Endodermal cell (in vitro differentiated cells): ENCODE data around the gene SOX5. TPM values are rescaled to one million over a fixed set of nuclear protein-coding genes. Genes with fewer than 3 reads are reported as not detected.
"Not testable (repeated sequence)": the region's sequence is repeated elsewhere in the genome, so short reads cannot be mapped to it uniquely, and the experiment has no call there.

Experiments
- DNase-seq: peaks from one replicate; pipeline ENCODE4 v3.0.0-alpha.2; 2017
- H3K27ac ChIP-seq: 2 replicates; pipeline ENCODE4 v1.5.1; 2013; ENCODE audit warnings: mild to moderate bottlenecking, low read depth, low read length, moderate library complexity
- H3K27me3 ChIP-seq: 2 replicates; pipeline ENCODE4 v1.6.1; 2013; ENCODE audit warnings: mild to moderate bottlenecking, low read length, moderate library complexity; ENCODE audit not compliant: insufficient read depth, control insufficient read depth, poor library complexity, severe bottlenecking
- H3K36me3 ChIP-seq: 2 replicates; pipeline ENCODE4 v1.7.0; 2013; ENCODE audit warnings: mild to moderate bottlenecking, low read length, moderate library complexity; ENCODE audit not compliant: control insufficient read depth, insufficient read depth
- H3K4me1 ChIP-seq: one replicate; pipeline ENCODE4 v1.7.0; 2013; ENCODE audit warnings: low read length; ENCODE audit not compliant: control insufficient read depth, insufficient read depth
- H3K4me3 ChIP-seq: 2 replicates; pipeline ENCODE4 v1.5.1; 2013; ENCODE audit warnings: mild to moderate bottlenecking, low read length, moderate library complexity
- H3K9ac ChIP-seq: 2 replicates; pipeline ENCODE4 v1.6.1; 2013; ENCODE audit warnings: mild to moderate bottlenecking, low read length, moderate library complexity; ENCODE audit not compliant: poor library complexity, severe bottlenecking; ENCODE audit errors: extremely low read depth
- H3K9me3 ChIP-seq: 2 replicates; pipeline ENCODE4 v1.6.1; 2013; ENCODE audit warnings: mild to moderate bottlenecking, low read length, moderate library complexity; ENCODE audit not compliant: control insufficient read depth
- H3K27ac Mint-ChIP-seq: 2 replicates; pipeline ENCODE4 v1.8.0; 2020; ENCODE audit warnings: mixed read lengths
- H3K27me3 Mint-ChIP-seq: 2 replicates; pipeline ENCODE4 v1.8.0; 2021; ENCODE audit warnings: mild to moderate bottlenecking, mixed read lengths; ENCODE audit not compliant: insufficient read depth
- H3K36me3 Mint-ChIP-seq: 2 replicates; pipeline ENCODE4 v1.8.0; 2020; ENCODE audit warnings: low read depth, mixed read lengths
- H3K4me1 Mint-ChIP-seq: 2 replicates; pipeline ENCODE4 v1.8.0; 2020; ENCODE audit warnings: mixed read lengths
- H3K4me3 Mint-ChIP-seq: 2 replicates; pipeline ENCODE4 v1.8.0; 2020; ENCODE audit warnings: mild to moderate bottlenecking, moderate library complexity, mixed read lengths
- H3K9me3 Mint-ChIP-seq: 2 replicates; pipeline ENCODE4 v1.8.0; 2020; ENCODE audit warnings: mild to moderate bottlenecking, mixed read lengths
- WGBS, 2 experiments: methylation state at CpG; one replicate each; pipeline versions ENCODE4 v1.1.5 to v1.1.7; 2013; ENCODE audit warnings: missing lambda C conversion rate in 2 of 2, mixed read lengths in 1 of 2; ENCODE audit not compliant: insufficient coverage in 1 of 2, insufficient read length in 1 of 2; 5-methylcytosine and 5-hydroxymethylcytosine counted together
- total RNA-seq, 2 donors: library from RNA; stranded (reverse); fragmentation: NEBNext Ultra II Directional in 1 of 2; extraction: Animal tissue kit (Norgen Biotek cat#: 25700) in 1 of 2; gene quantifications; 2 replicates in 1 of 2; 3 replicates in 1 of 2; pipeline ENCODE4 v1.2.1, GENCODE V29; 2021
- TF ChIP-seq, protein P1 (sequence below): fragments of 200-600 bp; sonication (generic); conservative IDR thresholded peaks from 2 replicates; pipeline ENCODE4 v1.5.0; 2021; ENCODE audit warnings: antibody characterized with exemption, mild to moderate bottlenecking

SOX5 gene
- total RNA-seq, 2 donors from 2014 or later, result 6.8 to 30.7 TPM

DNA sequence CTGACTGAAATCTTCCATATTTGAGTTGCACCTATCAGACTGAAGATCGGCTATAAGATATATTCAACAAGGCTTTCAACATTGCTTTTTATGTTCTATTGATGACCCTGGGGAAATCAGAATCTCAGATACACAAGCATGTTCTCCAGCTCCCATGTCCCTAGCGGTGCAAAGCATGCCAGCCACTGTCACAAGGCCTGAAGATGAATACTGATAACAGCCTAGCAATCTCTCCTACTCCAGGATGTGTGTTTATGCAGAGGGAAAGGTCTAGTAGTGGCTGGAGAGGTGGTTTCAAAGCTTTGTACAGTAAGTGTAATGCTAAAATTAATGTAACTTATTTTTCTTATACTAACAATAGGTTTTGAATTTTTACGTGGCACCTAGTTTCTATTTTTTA is 64.6 kb downstream of the SOX5 start:
- DNase-seq, result no peak
- Histone ChIP-seq H3K9ac (no peak overlapping the region), H3K4me3 (no peak overlapping the region), H3K36me3 (no peaks in the 10 kb centered on the region), H3K27ac (no peak overlapping the region), H3K4me1 (peaks cover 3% of the 10 kb centered on the region), H3K9me3 (no peaks in the 10 kb centered on the region), H3K27me3 (no peaks in the 10 kb centered on the region)
- Mint-ChIP-seq H3K27ac (no peak overlapping the region), H3K9me3 (no peaks in the 10 kb centered on the region), H3K27me3 (no peaks in the 10 kb centered on the region), H3K36me3 (no peaks in the 10 kb centered on the region), H3K4me3 (no peak overlapping the region), H3K4me1 (peaks cover 39% of the 10 kb centered on the region)
- 93 to 100% methylated on average over 3 of the region's 3 CpGs for WGBS, 2 experiments
- TF ChIP-seq, protein P1, sequence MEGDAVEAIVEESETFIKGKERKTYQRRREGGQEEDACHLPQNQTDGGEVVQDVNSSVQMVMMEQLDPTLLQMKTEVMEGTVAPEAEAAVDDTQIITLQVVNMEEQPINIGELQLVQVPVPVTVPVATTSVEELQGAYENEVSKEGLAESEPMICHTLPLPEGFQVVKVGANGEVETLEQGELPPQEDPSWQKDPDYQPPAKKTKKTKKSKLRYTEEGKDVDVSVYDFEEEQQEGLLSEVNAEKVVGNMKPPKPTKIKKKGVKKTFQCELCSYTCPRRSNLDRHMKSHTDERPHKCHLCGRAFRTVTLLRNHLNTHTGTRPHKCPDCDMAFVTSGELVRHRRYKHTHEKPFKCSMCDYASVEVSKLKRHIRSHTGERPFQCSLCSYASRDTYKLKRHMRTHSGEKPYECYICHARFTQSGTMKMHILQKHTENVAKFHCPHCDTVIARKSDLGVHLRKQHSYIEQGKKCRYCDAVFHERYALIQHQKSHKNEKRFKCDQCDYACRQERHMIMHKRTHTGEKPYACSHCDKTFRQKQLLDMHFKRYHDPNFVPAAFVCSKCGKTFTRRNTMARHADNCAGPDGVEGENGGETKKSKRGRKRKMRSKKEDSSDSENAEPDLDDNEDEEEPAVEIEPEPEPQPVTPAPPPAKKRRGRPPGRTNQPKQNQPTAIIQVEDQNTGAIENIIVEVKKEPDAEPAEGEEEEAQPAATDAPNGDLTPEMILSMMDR, result no peak

DNA sequence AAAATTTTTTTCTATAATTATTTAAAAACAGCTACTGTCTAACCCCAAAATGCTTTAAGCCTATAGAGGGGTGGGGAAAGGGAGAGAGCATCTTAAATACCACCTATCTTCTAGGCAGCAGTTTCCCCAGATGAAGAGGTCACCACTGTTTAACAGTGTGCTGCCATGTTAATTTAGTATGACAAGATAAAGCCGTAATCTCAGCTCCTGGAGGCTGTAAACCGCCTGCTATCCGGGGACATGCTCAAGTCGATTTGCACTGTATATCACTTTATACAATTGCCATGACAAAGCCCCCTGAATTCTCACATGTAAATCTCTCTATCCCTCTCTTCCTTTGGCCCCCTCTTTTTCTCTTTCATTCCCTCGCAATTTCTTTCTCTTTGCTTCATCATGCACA is 68.5 kb downstream of the SOX5 start:
- H3K27me3 Mint-ChIP-seq, result no peaks in the 10 kb centered on the region
- no peak overlapping the region for H3K4me3 ChIP-seq
- peaks cover 2% of the 10 kb centered on the region for H3K36me3 Mint-ChIP-seq
- TF ChIP-seq, protein P1, result no peak
- no peak for DNase-seq
- peaks cover 16% of the 10 kb centered on the region for H3K4me1 Mint-ChIP-seq
- no peaks in the 10 kb centered on the region for H3K36me3 ChIP-seq
- no peak overlapping the region for H3K27ac ChIP-seq
- no peak overlapping the region for H3K27ac Mint-ChIP-seq
- peaks cover 3% of the 10 kb centered on the region for H3K4me1 ChIP-seq
- H3K4me3 Mint-ChIP-seq, result no peak overlapping the region
- H3K9me3 Mint-ChIP-seq, result peaks cover 3% of the 10 kb centered on the region
- no peaks in the 10 kb centered on the region for H3K9me3 ChIP-seq
- no peak overlapping the region for H3K9ac ChIP-seq
- no peaks in the 10 kb centered on the region for H3K27me3 ChIP-seq
- 87 to 98% methylated on average over 5 of the region's 5 CpGs for WGBS, 2 experiments

DNA sequence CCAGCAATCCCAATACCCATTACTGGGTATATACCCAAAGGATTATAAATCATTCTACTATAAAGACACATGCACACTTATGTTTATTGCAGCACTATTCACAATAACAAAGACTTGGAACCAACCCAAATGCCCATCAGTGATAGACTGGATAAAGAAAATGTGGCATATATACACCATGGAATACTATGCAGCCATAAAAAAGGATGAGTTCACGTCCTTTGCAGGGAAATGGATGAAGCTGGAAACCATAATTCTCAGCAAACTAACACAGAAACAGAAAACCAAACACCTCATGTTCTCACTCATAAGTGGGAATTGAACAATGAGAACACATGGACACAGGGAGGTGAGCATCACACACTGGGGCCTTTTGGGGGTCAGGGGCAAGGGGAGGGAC is 72.9 kb downstream of the SOX5 start:
- H3K4me1 Mint-ChIP-seq, H3K4me3 ChIP-seq, H3K4me1 ChIP-seq, H3K9me3 Mint-ChIP-seq, H3K9me3 ChIP-seq, H3K27ac Mint-ChIP-seq, H3K36me3 Mint-ChIP-seq, H3K9ac ChIP-seq, H3K27me3 ChIP-seq, H3K27ac ChIP-seq, DNase-seq, H3K4me3 Mint-ChIP-seq, H3K36me3 ChIP-seq, H3K27me3 Mint-ChIP-seq: not testable (repeated sequence)
- 80 to 100% methylated on average over 1 of the region's 1 CpG for WGBS, 2 experiments

DNA sequence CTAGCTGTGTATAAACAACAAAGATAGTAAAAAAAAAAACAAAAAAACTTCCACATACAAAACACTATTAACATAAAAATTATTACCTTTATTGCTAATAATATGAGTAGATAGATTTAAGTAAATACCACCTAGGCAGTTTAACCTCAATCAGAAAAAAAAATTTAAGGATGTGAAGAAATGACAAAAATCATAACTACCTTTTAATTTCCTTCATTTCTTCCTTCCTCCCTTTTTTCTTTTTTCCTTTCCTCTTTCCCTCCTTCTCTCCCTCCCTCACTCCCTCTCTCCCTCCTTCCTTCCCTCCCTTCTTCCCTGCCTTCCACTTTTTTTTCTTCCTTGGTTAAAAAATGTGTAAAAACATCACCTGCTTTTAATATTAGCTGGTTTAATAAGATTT is 81.7 kb downstream of the SOX5 start:
- Mint-ChIP-seq H3K36me3 (peaks cover 5% of the 10 kb centered on the region), H3K4me3 (no peak overlapping the region), H3K9me3 (no peaks in the 10 kb centered on the region), H3K27ac (no peak overlapping the region), H3K4me1 (peaks cover 2% of the 10 kb centered on the region), H3K27me3 (no peaks in the 10 kb centered on the region)
- Histone ChIP-seq H3K27me3 (no peaks in the 10 kb centered on the region), H3K4me1 (no peaks in the 10 kb centered on the region), H3K4me3 (no peak overlapping the region), H3K36me3 (no peaks in the 10 kb centered on the region), H3K9ac (no peak overlapping the region), H3K9me3 (no peaks in the 10 kb centered on the region), H3K27ac (no peak overlapping the region)
- TF ChIP-seq, protein P1, result no peak
- no peak for DNase-seq
